ENCODE data around the gene TNF. TPM values are rescaled to one million over a fixed set of nuclear protein-coding genes. Genes with fewer than 3 reads are reported as not detected.

Gene TNF
- total RNA-seq, 1 experiment from 2014 or later = 0.17 TPM

DNA sequence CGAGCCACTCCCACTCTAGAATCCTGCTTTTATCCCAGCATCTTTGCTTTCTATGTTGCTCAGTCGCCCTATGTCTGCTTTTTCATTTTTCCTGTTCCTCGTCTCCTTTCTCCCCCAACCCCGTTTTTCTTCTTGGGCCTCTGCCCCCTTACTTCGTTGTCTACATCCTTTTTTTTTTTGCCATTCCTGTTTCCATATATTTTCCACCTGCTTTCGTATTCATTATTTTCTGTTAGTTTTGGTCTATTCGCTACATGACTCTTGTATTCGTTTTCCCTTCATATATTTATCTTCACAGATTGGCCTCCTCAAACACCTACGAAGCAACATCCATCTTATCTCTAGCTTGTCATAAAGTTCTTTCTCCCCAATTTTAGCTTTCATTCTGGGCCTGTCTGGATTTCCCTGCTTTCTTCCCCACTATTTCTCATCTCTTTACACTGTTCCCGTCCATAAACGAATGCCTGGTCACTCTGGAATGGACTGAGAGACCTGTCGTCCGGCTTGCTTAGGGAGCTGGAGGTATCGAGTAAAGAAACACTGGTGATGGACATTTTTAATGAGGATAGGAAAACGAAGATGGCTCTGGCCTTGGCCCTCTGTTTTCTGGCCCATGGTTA, 46.1 kb downstream of the TNF start:
- CTCF ChIA-PET = no interaction called here
- H3K27ac ChIP-seq (ENCODE audit: low read depth, low read length, poor library complexity, severe bottlenecking) = peak overlapping the region; percentile 99
- TSS peak; percentile 68 for BruUV-seq (replicated peaks)
- TF ChIP-seq, protein P1, sequence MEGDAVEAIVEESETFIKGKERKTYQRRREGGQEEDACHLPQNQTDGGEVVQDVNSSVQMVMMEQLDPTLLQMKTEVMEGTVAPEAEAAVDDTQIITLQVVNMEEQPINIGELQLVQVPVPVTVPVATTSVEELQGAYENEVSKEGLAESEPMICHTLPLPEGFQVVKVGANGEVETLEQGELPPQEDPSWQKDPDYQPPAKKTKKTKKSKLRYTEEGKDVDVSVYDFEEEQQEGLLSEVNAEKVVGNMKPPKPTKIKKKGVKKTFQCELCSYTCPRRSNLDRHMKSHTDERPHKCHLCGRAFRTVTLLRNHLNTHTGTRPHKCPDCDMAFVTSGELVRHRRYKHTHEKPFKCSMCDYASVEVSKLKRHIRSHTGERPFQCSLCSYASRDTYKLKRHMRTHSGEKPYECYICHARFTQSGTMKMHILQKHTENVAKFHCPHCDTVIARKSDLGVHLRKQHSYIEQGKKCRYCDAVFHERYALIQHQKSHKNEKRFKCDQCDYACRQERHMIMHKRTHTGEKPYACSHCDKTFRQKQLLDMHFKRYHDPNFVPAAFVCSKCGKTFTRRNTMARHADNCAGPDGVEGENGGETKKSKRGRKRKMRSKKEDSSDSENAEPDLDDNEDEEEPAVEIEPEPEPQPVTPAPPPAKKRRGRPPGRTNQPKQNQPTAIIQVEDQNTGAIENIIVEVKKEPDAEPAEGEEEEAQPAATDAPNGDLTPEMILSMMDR (conservative IDR thresholded peaks at IDR 0.05; ENCODE audit: low read depth, low read length) = no peak
- no peak for TF ChIP-seq EZH2 (IDR thresholded peaks at IDR 0.05; ENCODE audit: borderline replicate concordance, low read depth, low read length, poor library complexity, severe bottlenecking)
- peaks cover 11% of the 10 kb centered on the region for H3K4me1 ChIP-seq (ENCODE audit: insufficient read depth, low read length, poor library complexity, severe bottlenecking)
- H3K36me3 ChIP-seq (ENCODE audit: insufficient read depth, low read length, poor library complexity, severe bottlenecking) = peaks cover 50% of the 10 kb centered on the region
- intact Hi-C loops (cut with micrococcal nuclease; ENCODE audit: unreplicated experiment) = loop anchor here (5.0 kb wide), 1 partner anchor 41 kb away; the partner anchor contains the start of genes C6orf47 and GPANK1
- H3K27me3 ChIP-seq (replicated peaks; ENCODE audit: insufficient read depth, low read depth, low read length, poor library complexity) = no peaks in the 10 kb centered on the region
- no peaks in the 10 kb centered on the region for H3K9me3 ChIP-seq (ENCODE audit: low read depth, low read length, poor library complexity, severe bottlenecking)
- POLR2A ChIA-PET (ENCODE audit: low non-redundant PET) = no interaction called here
- no peak for DNase-seq (ENCODE audit: low spot score)
- H3K4me3 ChIP-seq (ENCODE audit: low read depth, low read length, poor library complexity, severe bottlenecking) = peak overlapping the region; percentile 76

DNA sequence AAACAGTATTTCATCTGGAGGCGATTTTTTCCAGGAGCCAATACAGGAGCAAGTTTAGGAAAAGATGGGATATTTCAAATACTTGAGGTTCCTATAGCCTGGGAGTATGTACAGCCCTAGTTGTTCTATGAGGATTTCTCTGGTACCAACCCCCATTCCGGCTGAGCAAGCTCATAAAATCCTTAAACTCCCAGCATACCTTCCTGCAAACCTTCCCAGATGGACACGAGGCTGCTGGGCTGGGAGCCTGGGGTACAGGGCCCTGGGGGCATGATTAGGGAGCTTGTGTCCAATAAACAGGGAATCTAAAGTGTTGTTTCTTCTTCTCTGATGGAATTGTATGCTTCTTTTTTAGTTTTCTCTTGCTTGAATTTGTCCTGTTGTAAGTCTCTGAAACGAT, 46.6 kb downstream of the TNF start:
- no peak for TF ChIP-seq EZH2 (IDR thresholded peaks at IDR 0.05; ENCODE audit: borderline replicate concordance, low read depth, low read length, poor library complexity, severe bottlenecking)
- TF ChIP-seq, protein P1 (conservative IDR thresholded peaks at IDR 0.05; ENCODE audit: low read depth, low read length) = no peak
- ChIA-PET POLR2A (ENCODE audit: low non-redundant PET) (no interaction called here), CTCF (no interaction called here)
- DNase-seq (ENCODE audit: low spot score) = no peak
- BruUV-seq (replicated peaks) = no TSS peak
- Histone ChIP-seq H3K27me3 (replicated peaks; ENCODE audit: insufficient read depth, low read depth, low read length, poor library complexity) (no peaks in the 10 kb centered on the region), H3K4me1 (ENCODE audit: insufficient read depth, low read length, poor library complexity, severe bottlenecking) (peaks cover 11% of the 10 kb centered on the region), H3K4me3 (ENCODE audit: low read depth, low read length, poor library complexity, severe bottlenecking) (peak overlapping the region; percentile 76), H3K36me3 (ENCODE audit: insufficient read depth, low read length, poor library complexity, severe bottlenecking) (peaks cover 55% of the 10 kb centered on the region), H3K9me3 (ENCODE audit: low read depth, low read length, poor library complexity, severe bottlenecking) (no peaks in the 10 kb centered on the region), H3K27ac (ENCODE audit: low read depth, low read length, poor library complexity, severe bottlenecking) (peak overlapping the region; percentile 99)
- intact Hi-C loops (cut with micrococcal nuclease; ENCODE audit: unreplicated experiment) = loop anchor here (5.0 kb wide), 1 partner anchor 40 kb away; the partner anchor contains the start of genes C6orf47 and GPANK1

DNA sequence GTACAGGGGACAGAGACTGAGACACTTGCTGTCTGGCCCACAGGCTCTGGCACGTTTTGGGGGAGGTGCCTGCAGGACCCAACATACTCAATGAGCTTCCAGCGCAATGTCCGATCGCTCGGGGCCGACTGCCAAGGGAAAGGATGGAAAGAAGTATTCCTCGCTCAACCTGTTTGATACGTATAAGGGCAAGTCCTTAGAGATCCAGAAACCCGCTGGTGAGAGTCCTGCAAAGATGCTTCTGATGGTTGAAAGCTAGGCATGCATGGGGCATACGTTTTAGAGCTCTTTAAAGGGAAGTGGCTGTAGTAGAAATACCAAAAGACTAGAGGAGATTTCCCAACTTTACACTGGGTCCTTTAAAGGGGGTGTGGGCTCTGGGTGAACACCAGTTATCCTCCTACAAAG, 47.3 kb downstream of the TNF start:
- peak overlapping the region; percentile 99 for H3K27ac ChIP-seq (ENCODE audit: low read depth, low read length, poor library complexity, severe bottlenecking)
- ChIA-PET POLR2A (ENCODE audit: low non-redundant PET) (interaction anchor here (0.5 to 0.6 kb wide), 2 partner anchors 13 to 214 kb away, joined by 3 read pairs; no protein-coding TSS in a partner anchor), CTCF (no interaction called here)
- DNase-seq (ENCODE audit: low spot score) = no peak
- no peak for TF ChIP-seq EZH2 (IDR thresholded peaks at IDR 0.05; ENCODE audit: borderline replicate concordance, low read depth, low read length, poor library complexity, severe bottlenecking)
- TF ChIP-seq, protein P1 (conservative IDR thresholded peaks at IDR 0.05; ENCODE audit: low read depth, low read length) = no peak
- H3K27me3 ChIP-seq (replicated peaks; ENCODE audit: insufficient read depth, low read depth, low read length, poor library complexity) = no peaks in the 10 kb centered on the region
- intact Hi-C loops (cut with micrococcal nuclease; ENCODE audit: unreplicated experiment) = loop anchor here (5.0 kb wide), 1 partner anchor 40 kb away; the partner anchor contains the start of genes C6orf47 and GPANK1
- H3K4me3 ChIP-seq (ENCODE audit: low read depth, low read length, poor library complexity, severe bottlenecking) = peak overlapping the region; percentile 76
- H3K9me3 ChIP-seq (ENCODE audit: low read depth, low read length, poor library complexity, severe bottlenecking) = no peaks in the 10 kb centered on the region
- peaks cover 11% of the 10 kb centered on the region for H3K4me1 ChIP-seq (ENCODE audit: insufficient read depth, low read length, poor library complexity, severe bottlenecking)
- BruUV-seq (replicated peaks) = no TSS peak
- peaks cover 62% of the 10 kb centered on the region for H3K36me3 ChIP-seq (ENCODE audit: insufficient read depth, low read length, poor library complexity, severe bottlenecking)

All from A673 (cell line).